Umbilical cord (tissue), 2 donors: ENCODE results near the gene ADCY4. TPM values are rescaled to one million over a fixed set of nuclear protein-coding genes. Genes with fewer than 3 reads are reported as not detected.
"Not testable (repeated sequence)": the region's sequence is repeated elsewhere in the genome, so short reads cannot be mapped to it uniquely, and the experiment has no call there.

Experiments
- DNase-seq: peaks from one replicate; pipeline ENCODE4 v3.0.0-alpha.2; 2015; ENCODE audit warnings: low spot score
- total RNA-seq: library from RNA; depleted of rRNA; stranded (reverse); fragments of >200 nt; gene quantifications from one replicate; pipeline ENCODE4 v1.2.3, GENCODE V29; 2014; ENCODE audit warnings: low replicate concordance; ENCODE audit not compliant: insufficient read depth

ADCY4 gene
- total RNA-seq, 1 donor from 2014 or later = 8.2 TPM

- peak; percentile 98 for DNase-seq
Measured at GRCh38 chr14:24366721-24367513, 32.0 kb upstream of the ADCY4 start.

GRCh38 chr14:24366413-24366720 lies 31.5 kb upstream of the ADCY4 start:
- no peak for DNase-seq

- peak; percentile 93 for DNase-seq
Measured at GRCh38 chr14:24365600-24366412, 30.9 kb upstream of the ADCY4 start.

- DNase-seq = no peak
Measured at GRCh38 chr14:24364841-24365240, 30.0 kb upstream of the ADCY4 start.

- no peak for DNase-seq
Measured at GRCh38 chr14:24363401-24363800, 28.5 kb upstream of the ADCY4 start.

GRCh38 chr14:24362241-24362960 lies 27.5 kb upstream of the ADCY4 start:
- DNase-seq = no peak

GRCh38 chr14:24361326-24361725 lies 26.5 kb upstream of the ADCY4 start:
- no peak for DNase-seq

- no peak for DNase-seq
Measured at GRCh38 chr14:24360281-24360680, 25.4 kb upstream of the ADCY4 start.

- DNase-seq = no peak
Measured at GRCh38 chr14:24356208-24356607, 21.3 kb upstream of the ADCY4 start.

- DNase-seq = no peak
Measured at GRCh38 chr14:24355009-24355408, 20.1 kb upstream of the ADCY4 start.

GRCh38 chr14:24354482-24354825 lies 19.6 kb upstream of the ADCY4 start:
- not testable (repeated sequence) for DNase-seq

- no peak for DNase-seq
Measured at GRCh38 chr14:24353559-24354481, 18.9 kb upstream of the ADCY4 start.

GRCh38 chr14:24351517-24351916 lies 16.6 kb upstream of the ADCY4 start:
- no peak for DNase-seq

- no peak for DNase-seq
Measured at GRCh38 chr14:24349742-24350141, 14.9 kb upstream of the ADCY4 start.

- no peak for DNase-seq
Measured at GRCh38 chr14:24348186-24348585, 13.3 kb upstream of the ADCY4 start.

- no peak for DNase-seq
Measured at GRCh38 chr14:24347134-24347533, 12.3 kb upstream of the ADCY4 start.

GRCh38 chr14:24343795-24344660 lies 9.2 kb upstream of the ADCY4 start:
- no peak for DNase-seq

GRCh38 chr14:24342889-24343288 lies 8.0 kb upstream of the ADCY4 start:
- no peak for DNase-seq

- no peak for DNase-seq
Measured at GRCh38 chr14:24340606-24341005, 5.7 kb upstream of the ADCY4 start.
